ENCODE data around the gene CPSF4L.

The CPSF4L gene

GRCh38 chr17:73282629-73283028 lies 20.9 kb upstream of the CPSF4L start:
- TF ChIP-seq CTCF (IDR thresholded peaks at IDR 0.05; ENCODE audit: low read depth, low read length): no peak
- Histone ChIP-seq H3K9me3 (no peaks in the 10 kb centered on the region), H3K4me3 (ENCODE audit: low read depth, low read length) (no peak overlapping the region), H3K36me3 (peaks cover 21% of the 10 kb centered on the region), H3K4me1 (peaks cover 24% of the 10 kb centered on the region), H3K27me3 (no peaks in the 10 kb centered on the region)
- DNase-seq: no peak

GRCh38 chr17:73281928-73282327 lies 20.2 kb upstream of the CPSF4L start:
- peaks cover 21% of the 10 kb centered on the region for H3K36me3 ChIP-seq
- H3K4me1 ChIP-seq: peaks cover 24% of the 10 kb centered on the region
- H3K9me3 ChIP-seq: no peaks in the 10 kb centered on the region
- TF ChIP-seq CTCF (IDR thresholded peaks at IDR 0.05; ENCODE audit: low read depth, low read length): no peak
- no peaks in the 10 kb centered on the region for H3K27me3 ChIP-seq
- peak; percentile 26 for DNase-seq
- no peak overlapping the region for H3K4me3 ChIP-seq (ENCODE audit: low read depth, low read length)

GRCh38 chr17:73280191-73280590 lies 18.5 kb upstream of the CPSF4L start:
- H3K4me1 ChIP-seq: peaks cover 22% of the 10 kb centered on the region
- H3K9me3 ChIP-seq: no peaks in the 10 kb centered on the region
- H3K36me3 ChIP-seq: peaks cover 6% of the 10 kb centered on the region
- DNase-seq: no peak
- no peaks in the 10 kb centered on the region for H3K27me3 ChIP-seq
- no peak overlapping the region for H3K4me3 ChIP-seq (ENCODE audit: low read depth, low read length)
- TF ChIP-seq CTCF (IDR thresholded peaks at IDR 0.05; ENCODE audit: low read depth, low read length): no peak

GRCh38 chr17:73279704-73280103 lies 18.0 kb upstream of the CPSF4L start:
- Histone ChIP-seq H3K4me1 (peaks cover 17% of the 10 kb centered on the region), H3K27me3 (no peaks in the 10 kb centered on the region), H3K4me3 (ENCODE audit: low read depth, low read length) (no peak overlapping the region), H3K9me3 (no peaks in the 10 kb centered on the region), H3K36me3 (peaks cover 4% of the 10 kb centered on the region)
- no peak for TF ChIP-seq CTCF (IDR thresholded peaks at IDR 0.05; ENCODE audit: low read depth, low read length)
- DNase-seq: no peak

- H3K36me3 ChIP-seq: peaks cover 4% of the 10 kb centered on the region
- H3K4me1 ChIP-seq: peaks cover 12% of the 10 kb centered on the region
- no peak overlapping the region for H3K4me3 ChIP-seq (ENCODE audit: low read depth, low read length)
- H3K9me3 ChIP-seq: no peaks in the 10 kb centered on the region
- DNase-seq: peak; percentile 58
- H3K27me3 ChIP-seq: no peaks in the 10 kb centered on the region
- no peak for TF ChIP-seq CTCF (IDR thresholded peaks at IDR 0.05; ENCODE audit: low read depth, low read length)
These were observed 17.1 kb upstream of the CPSF4L start for GRCh38 chr17:73278465-73279453.

- H3K9me3 ChIP-seq: no peaks in the 10 kb centered on the region
- peaks cover 4% of the 10 kb centered on the region; the same call in 1 of the 2 replicates for H3K36me3 ChIP-seq
- TF ChIP-seq CTCF (IDR thresholded peaks at IDR 0.05; ENCODE audit: low read depth, low read length): no peak
- DNase-seq: no peak
- no peak overlapping the region for H3K4me3 ChIP-seq (ENCODE audit: low read depth, low read length)
- no peaks in the 10 kb centered on the region for H3K27me3 ChIP-seq
- H3K4me1 ChIP-seq: peaks cover 9% of the 10 kb centered on the region
These were observed 16.4 kb upstream of the CPSF4L start for GRCh38 chr17:73278049-73278464.
